Measurements from ENCODE around the gene PACRG. TPM values are rescaled to one million over a fixed set of nuclear protein-coding genes. Genes with fewer than 3 reads are reported as not detected.

PACRG gene
- total RNA-seq, 1 experiment from 2014 or later, result 0.59 TPM

DNA sequence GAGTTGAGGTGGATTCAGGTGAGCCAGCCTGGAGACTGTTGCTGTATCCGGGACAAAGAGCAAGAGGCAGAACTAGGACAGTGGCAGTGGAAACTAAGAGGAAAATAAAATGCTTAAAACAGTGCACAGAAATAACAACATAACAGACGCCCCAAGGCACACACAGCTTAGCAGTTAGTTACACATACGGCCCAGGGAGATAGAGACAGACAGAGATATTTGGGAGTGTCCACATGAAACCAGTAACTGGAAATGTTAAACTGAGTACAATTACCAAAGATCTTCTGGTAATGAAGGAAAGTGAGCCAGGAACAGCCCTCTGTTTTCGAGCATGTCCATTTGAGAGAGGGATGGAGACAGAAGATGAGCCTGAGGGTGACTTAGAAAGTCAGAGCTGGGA, 449.2 kb downstream of the PACRG start:
- Histone ChIP-seq H3K4me3 (ENCODE audit: low read depth in 2 of 2, low read length in 2 of 2) (no peak overlapping the region), H3K9me3 (ENCODE audit: control insufficient read depth, insufficient read depth, low read depth, low read length) (no peaks in the 10 kb centered on the region), H3K36me3 (ENCODE audit: control insufficient read depth, insufficient read depth, low read length) (no peaks in the 10 kb centered on the region), H3K4me1 (ENCODE audit: control insufficient read depth, insufficient read depth, low read length) (peaks cover 11% of the 10 kb centered on the region), H3K27ac (ENCODE audit: low read length) (no peak overlapping the region), H3K27me3 (ENCODE audit: control insufficient read depth, insufficient read depth, low read length) (no peaks in the 10 kb centered on the region)
- intact Hi-C loops (cut with micrococcal nuclease; ENCODE audit: unreplicated experiment) (no loop called here), in situ Hi-C loops (cut with HindIII; ENCODE audit: low pct_unique_long_range_greater_than_20kb, low sequenced_read_pairs) (no loop called here)
- ChIA-PET POLR2A (no interaction called here), CTCF (no interaction called here)
- DNase-seq (ENCODE audit: low read depth, low spot score) (no peak), ATAC-seq (no peak)
- TF ChIP-seq TCF7L2 (IDR thresholded peaks at IDR 0.05; ENCODE audit: low read depth, low read length), result no peak
- TF ChIP-seq REST (IDR thresholded peaks at IDR 0.05; ENCODE audit: insufficient read depth in 1 of 2, low read depth in 2 of 2, low read length in 1 of 2), result no peak
- TF ChIP-seq SIN3A (IDR thresholded peaks at IDR 0.05; ENCODE audit: borderline replicate concordance, insufficient read depth, low read depth, low read length), result no peak
- no peak for TF ChIP-seq POLR2AphosphoS5 (IDR thresholded peaks at IDR 0.05; ENCODE audit: low read depth, low read length)
- no peak for TF ChIP-seq CTCF (IDR thresholded peaks at IDR 0.05)
- BruUV-seq (replicated peaks), result no TSS peak

- ChIA-PET CTCF (no interaction called here), POLR2A (no interaction called here)
- DNase-seq (ENCODE audit: low read depth, low spot score), result no peak
- no peak overlapping the region for H3K4me3 ChIP-seq (ENCODE audit: low read depth in 2 of 2, low read length in 2 of 2)
- H3K9me3 ChIP-seq (ENCODE audit: control insufficient read depth, insufficient read depth, low read depth, low read length), result no peaks in the 10 kb centered on the region
- intact Hi-C loops (cut with micrococcal nuclease; ENCODE audit: unreplicated experiment), result no loop called here
- no peaks in the 10 kb centered on the region for H3K27me3 ChIP-seq (ENCODE audit: control insufficient read depth, insufficient read depth, low read length)
- H3K4me1 ChIP-seq (ENCODE audit: control insufficient read depth, insufficient read depth, low read length), result peaks cover 11% of the 10 kb centered on the region
- in situ Hi-C loops (cut with HindIII; ENCODE audit: low pct_unique_long_range_greater_than_20kb, low sequenced_read_pairs), result no loop called here
- no peaks in the 10 kb centered on the region for H3K36me3 ChIP-seq (ENCODE audit: control insufficient read depth, insufficient read depth, low read length)
- no peak for TF ChIP-seq POLR2AphosphoS5 (IDR thresholded peaks at IDR 0.05; ENCODE audit: low read depth, low read length)
- no peak for TF ChIP-seq CTCF (IDR thresholded peaks at IDR 0.05)
- TF ChIP-seq SIN3A (IDR thresholded peaks at IDR 0.05; ENCODE audit: borderline replicate concordance, insufficient read depth, low read depth, low read length), result no peak
- TF ChIP-seq REST (IDR thresholded peaks at IDR 0.05; ENCODE audit: insufficient read depth in 1 of 2, low read depth in 2 of 2, low read length in 1 of 2), result no peak
- TF ChIP-seq TCF7L2 (IDR thresholded peaks at IDR 0.05; ENCODE audit: low read depth, low read length), result no peak
- no TSS peak for BruUV-seq (replicated peaks)
- no peak for ATAC-seq
- no peak overlapping the region for H3K27ac ChIP-seq (ENCODE audit: low read length)
Observed at GRCh38 chr6:163177892-163178420, 450.2 kb downstream of the PACRG start.
